RWPE2 (cell line): ENCODE data around the gene BPIFB1.

Experiments used
- ATAC-seq: fragments of 200-7000 bp; cut with Tn5 transposase; 3 replicates; pipeline ENCODE4 v1.9.1; 2021; ENCODE audit warnings: low read depth
- DNase-seq: peaks from one replicate; pipeline ENCODE4 v3.0.0-alpha.2; 2020; ENCODE audit warnings: low spot score
- H3K27ac ChIP-seq: fragments of 450-650 bp; 2 replicates; pipeline ENCODE4 v1.5.1; 2017; ENCODE audit warnings: mild to moderate bottlenecking; ENCODE audit not compliant: poor library complexity, severe bottlenecking
- H3K27me3 ChIP-seq: fragments of 250-450 bp; sonication (Bioruptor Pico); 2 replicates; pipeline ENCODE4 v1.5.1; 2021; ENCODE audit warnings: mild to moderate bottlenecking, moderate library complexity; ENCODE audit not compliant: insufficient read depth, poor library complexity, severe bottlenecking
- H3K36me3 ChIP-seq: fragments of 250-450 bp; sonication (Bioruptor Pico); 2 replicates; pipeline ENCODE4 v1.5.1; 2020; ENCODE audit warnings: low read depth, mild to moderate bottlenecking, moderate library complexity
- H3K4me1 ChIP-seq: fragments of 250-450 bp; sonication (Bioruptor Pico); 2 replicates; pipeline ENCODE4 v1.5.1; 2021; ENCODE audit warnings: mild to moderate bottlenecking, moderate library complexity; ENCODE audit not compliant: insufficient read depth, poor library complexity, severe bottlenecking
- H3K4me3 ChIP-seq: fragments of 250-450 bp; sonication (Bioruptor Pico); 2 replicates; pipeline ENCODE4 v1.5.1; 2021; ENCODE audit warnings: mild to moderate bottlenecking, moderate library complexity; ENCODE audit not compliant: severe bottlenecking
- H3K9me3 ChIP-seq: fragments of 250-450 bp; sonication (Bioruptor Pico); 2 replicates; pipeline ENCODE4 v1.5.1; 2021; ENCODE audit warnings: mild to moderate bottlenecking, moderate library complexity; ENCODE audit not compliant: severe bottlenecking
- TF ChIP-seq, protein P1 (sequence below): fragments of 450-650 bp; IDR thresholded peaks from one replicate; pipeline ENCODE4 v1.5.1; 2017; ENCODE audit warnings: mild to moderate bottlenecking, moderate library complexity; ENCODE audit not compliant: poor library complexity, severe bottlenecking

Gene BPIFB1

GRCh38 chr20:33282991-33283555, at the start of gene BPIFB1:
Gene BPIFB1 (plus strand): TSS chr20:33283214. CDS start chr20:33286074, 2,860 bp downstream.
- H3K9me3 ChIP-seq = no peaks in the 10 kb centered on the region
- no peaks in the 10 kb centered on the region for H3K36me3 ChIP-seq
- DNase-seq (no peak), ATAC-seq (peak; percentile 40)
- H3K4me1 ChIP-seq = no peaks in the 10 kb centered on the region
- peaks cover 23% of the 10 kb centered on the region for H3K27me3 ChIP-seq
- H3K4me3 ChIP-seq = no peak within 1 kb of the TSS
- TF ChIP-seq, protein P1, sequence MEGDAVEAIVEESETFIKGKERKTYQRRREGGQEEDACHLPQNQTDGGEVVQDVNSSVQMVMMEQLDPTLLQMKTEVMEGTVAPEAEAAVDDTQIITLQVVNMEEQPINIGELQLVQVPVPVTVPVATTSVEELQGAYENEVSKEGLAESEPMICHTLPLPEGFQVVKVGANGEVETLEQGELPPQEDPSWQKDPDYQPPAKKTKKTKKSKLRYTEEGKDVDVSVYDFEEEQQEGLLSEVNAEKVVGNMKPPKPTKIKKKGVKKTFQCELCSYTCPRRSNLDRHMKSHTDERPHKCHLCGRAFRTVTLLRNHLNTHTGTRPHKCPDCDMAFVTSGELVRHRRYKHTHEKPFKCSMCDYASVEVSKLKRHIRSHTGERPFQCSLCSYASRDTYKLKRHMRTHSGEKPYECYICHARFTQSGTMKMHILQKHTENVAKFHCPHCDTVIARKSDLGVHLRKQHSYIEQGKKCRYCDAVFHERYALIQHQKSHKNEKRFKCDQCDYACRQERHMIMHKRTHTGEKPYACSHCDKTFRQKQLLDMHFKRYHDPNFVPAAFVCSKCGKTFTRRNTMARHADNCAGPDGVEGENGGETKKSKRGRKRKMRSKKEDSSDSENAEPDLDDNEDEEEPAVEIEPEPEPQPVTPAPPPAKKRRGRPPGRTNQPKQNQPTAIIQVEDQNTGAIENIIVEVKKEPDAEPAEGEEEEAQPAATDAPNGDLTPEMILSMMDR = no peak
- H3K27ac ChIP-seq = no peak within 1 kb of the TSS

GRCh38 chr20:33234050-33234449, 49.0 kb upstream of the BPIFB1 start:
- peaks cover 42% of the 10 kb centered on the region for H3K27me3 ChIP-seq
- DNase-seq (peak; percentile 59), ATAC-seq (no peak)

GRCh38 chr20:33235696-33236095, 47.3 kb upstream of the BPIFB1 start, which contains the start of gene BPIFA1:
Gene BPIFA1 (plus strand): TSS chr20:33235996. CDS start chr20:33237712, 1,716 bp downstream.
- H3K27ac ChIP-seq = no peak within 1 kb of the TSS
- no peak for ATAC-seq
- DNase-seq = no peak
- no peaks in the 10 kb centered on the region for H3K9me3 ChIP-seq
- H3K4me1 ChIP-seq = no peaks in the 10 kb centered on the region
- H3K36me3 ChIP-seq = no peaks in the 10 kb centered on the region
- peaks cover 38% of the 10 kb centered on the region for H3K27me3 ChIP-seq
- TF ChIP-seq, protein P1 = no peak
- no peak within 1 kb of the TSS for H3K4me3 ChIP-seq

More at GRCh38 chr20:33234050-33234449, 49.0 kb upstream of the BPIFB1 start:
- Histone ChIP-seq H3K4me3 (no peak overlapping the region), H3K4me1 (no peaks in the 10 kb centered on the region), H3K36me3 (no peaks in the 10 kb centered on the region), H3K27ac (no peak overlapping the region), H3K9me3 (no peaks in the 10 kb centered on the region)
- TF ChIP-seq, protein P1 = no peak

DNA sequence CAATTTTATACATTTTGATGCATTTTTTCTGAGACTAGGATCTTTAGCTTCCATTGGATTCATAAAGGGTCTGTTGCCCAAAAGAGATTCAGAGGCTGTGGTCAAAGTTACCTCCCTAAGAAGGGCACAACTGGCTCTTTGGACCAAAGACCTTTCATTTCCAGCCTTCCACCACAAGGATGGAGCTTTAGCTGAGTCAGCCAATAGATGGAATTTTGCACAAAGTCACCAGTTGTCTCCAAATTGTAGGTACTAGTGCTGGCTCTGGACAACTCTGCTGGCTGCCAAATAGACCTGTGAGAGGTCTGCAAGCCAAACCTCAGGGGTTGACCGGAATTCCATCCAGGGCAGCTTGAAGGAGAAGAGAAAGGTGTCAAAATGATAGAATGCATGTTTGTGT, 46.7 kb upstream of the BPIFB1 start:
- Histone ChIP-seq H3K36me3 (no peaks in the 10 kb centered on the region), H3K27me3 (peaks cover 37% of the 10 kb centered on the region), H3K4me3 (no peak overlapping the region), H3K27ac (no peak overlapping the region), H3K9me3 (no peaks in the 10 kb centered on the region), H3K4me1 (no peaks in the 10 kb centered on the region)
- ATAC-seq (no peak), DNase-seq (peak; percentile 41)
- TF ChIP-seq, protein P1 = no peak

DNA sequence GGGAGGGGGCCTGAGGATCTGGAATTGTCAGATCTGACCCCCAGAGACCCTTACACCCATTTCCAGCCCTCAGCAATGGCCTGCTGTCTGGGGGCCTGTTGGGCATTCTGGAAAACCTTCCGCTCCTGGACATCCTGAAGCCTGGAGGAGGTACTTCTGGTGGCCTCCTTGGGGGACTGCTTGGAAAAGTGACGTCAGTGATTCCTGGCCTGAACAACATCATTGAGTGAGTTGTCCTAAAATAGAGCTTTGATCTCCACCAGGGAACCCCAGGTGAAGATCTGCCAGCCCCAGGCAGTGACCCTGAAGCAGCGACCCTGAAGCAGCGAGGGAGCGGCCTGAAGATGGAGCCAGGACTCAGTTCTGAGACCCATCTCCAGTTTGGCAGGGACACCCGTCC, 45.0 kb upstream of the BPIFB1 start:
- DNase-seq (peak; percentile 59), ATAC-seq (no peak)
- no peak overlapping the region for H3K4me3 ChIP-seq
- no peaks in the 10 kb centered on the region for H3K36me3 ChIP-seq
- H3K9me3 ChIP-seq = no peaks in the 10 kb centered on the region
- H3K27ac ChIP-seq = no peak overlapping the region
- TF ChIP-seq, protein P1 = no peak
- H3K27me3 ChIP-seq = peaks cover 28% of the 10 kb centered on the region
- no peaks in the 10 kb centered on the region for H3K4me1 ChIP-seq
